Measurements from ENCODE around the gene CIRBP.
A peak's percentile ranks its signal among the peaks of the same experiment; 100 is the strongest.

CIRBP gene

GRCh38 chr19:1278074-1278473 lies 8.9 kb downstream of the CIRBP start:
- H3K36me3 ChIP-seq (ENCODE audit: control insufficient read depth in 1 of 2, insufficient read depth in 2 of 2, low read length in 2 of 2): peaks cover 30% of the 10 kb centered on the region in 2 experiments
- no peak overlapping the region for H3K23ac ChIP-seq (ENCODE audit: low read length)

GRCh38 chr19:1278713-1279660 lies 9.9 kb downstream of the CIRBP start:
- Histone ChIP-seq H3K36me3 (ENCODE audit: control insufficient read depth in 1 of 2, insufficient read depth in 2 of 2, low read length in 2 of 2) (peaks cover 21% of the 10 kb centered on the region in 2 experiments), H2BK12ac (ENCODE audit: low read length) (no peak overlapping the region), H3K9me3 (ENCODE audit: insufficient read depth, low read depth, low read length) (no peaks in the 10 kb centered on the region), H2AK5ac (ENCODE audit: low read length) (no peak overlapping the region), H3K4me1 (ENCODE audit: control insufficient read depth in 1 of 2, insufficient read depth in 2 of 2, low read length in 2 of 2) (peaks cover 17% of the 10 kb centered on the region in 2 experiments), H3K4me2 (ENCODE audit: low read length) (no peak overlapping the region), H3K27me3 (ENCODE audit: insufficient read depth, low read length) (no peaks in the 10 kb centered on the region), H4K91ac (ENCODE audit: low read depth, low read length) (no peak overlapping the region), H4K8ac (ENCODE audit: low read depth, low read length) (no peak overlapping the region), H2BK5ac (ENCODE audit: low read depth, low read length, poor library complexity) (no peak overlapping the region), H2BK120ac (ENCODE audit: insufficient read depth, low read length, poor library complexity) (no peak overlapping the region), H3K9ac (ENCODE audit: low read length) (no peak overlapping the region), H3K79me2 (ENCODE audit: control insufficient read depth, insufficient read depth, low read length, poor library complexity) (peaks cover 10% of the 10 kb centered on the region), H2AFZ (ENCODE audit: insufficient read depth, low read length, poor library complexity) (no peak overlapping the region), H3K27ac (ENCODE audit: low read depth, low read length) (no peak overlapping the region), H3K14ac (ENCODE audit: low read length) (no peak overlapping the region), H3K79me1 (ENCODE audit: low read length) (peaks cover 12% of the 10 kb centered on the region), H3K4ac (ENCODE audit: low read depth, low read length) (no peak overlapping the region), H4K12ac (ENCODE audit: low read depth, low read length) (no peak overlapping the region), H3K23ac (ENCODE audit: low read length) (no peak overlapping the region), H3K4me3 (ENCODE audit: low read depth, low read length) (peak overlapping the region; percentile 18), H3K18ac (ENCODE audit: low read length) (no peak overlapping the region)
- WGBS (ENCODE audit: extremely low coverage, insufficient coverage, insufficient read length): no CpG with 5 or more reads among the region's 25 CpGs
- DNase-seq: no peak

More at GRCh38 chr19:1278074-1278473, 8.9 kb downstream of the CIRBP start:
- Histone ChIP-seq H2BK12ac (ENCODE audit: low read length) (no peak overlapping the region), H4K8ac (ENCODE audit: low read depth, low read length) (no peak overlapping the region), H2BK120ac (ENCODE audit: insufficient read depth, low read length, poor library complexity) (no peak overlapping the region), H3K9me3 (ENCODE audit: insufficient read depth, low read depth, low read length) (no peaks in the 10 kb centered on the region), H3K4ac (ENCODE audit: low read depth, low read length) (no peak overlapping the region), H3K4me3 (ENCODE audit: low read depth, low read length) (no peak overlapping the region), H3K4me1 (ENCODE audit: control insufficient read depth in 1 of 2, insufficient read depth in 2 of 2, low read length in 2 of 2) (peaks cover 17 to 18% of the 10 kb centered on the region in 2 experiments), H3K18ac (ENCODE audit: low read length) (no peak overlapping the region), H4K91ac (ENCODE audit: low read depth, low read length) (no peak overlapping the region), H3K27ac (ENCODE audit: low read depth, low read length) (no peak overlapping the region), H3K79me2 (ENCODE audit: control insufficient read depth, insufficient read depth, low read length, poor library complexity) (peaks cover 10% of the 10 kb centered on the region), H3K27me3 (ENCODE audit: insufficient read depth, low read length) (no peaks in the 10 kb centered on the region), H2BK5ac (ENCODE audit: low read depth, low read length, poor library complexity) (no peak overlapping the region), H2AK5ac (ENCODE audit: low read length) (no peak overlapping the region), H3K9ac (ENCODE audit: low read length) (no peak overlapping the region), H2AFZ (ENCODE audit: insufficient read depth, low read length, poor library complexity) (no peak overlapping the region), H3K14ac (ENCODE audit: low read length) (no peak overlapping the region), H4K12ac (ENCODE audit: low read depth, low read length) (no peak overlapping the region), H3K4me2 (ENCODE audit: low read length) (no peak overlapping the region), H3K79me1 (ENCODE audit: low read length) (peaks cover 12% of the 10 kb centered on the region)
- DNase-seq: no peak
- WGBS (ENCODE audit: extremely low coverage, insufficient coverage, insufficient read length): no CpG with 5 or more reads among the region's 12 CpGs

- no peak overlapping the region for H3K27ac ChIP-seq (ENCODE audit: low read depth, low read length)
- H3K4ac ChIP-seq (ENCODE audit: low read depth, low read length): no peak overlapping the region
- no peak overlapping the region for H4K91ac ChIP-seq (ENCODE audit: low read depth, low read length)
- H3K4me1 ChIP-seq (ENCODE audit: control insufficient read depth in 1 of 2, insufficient read depth in 2 of 2, low read length in 2 of 2): peaks cover 8 to 12% of the 10 kb centered on the region in 2 experiments
- H3K27me3 ChIP-seq (ENCODE audit: insufficient read depth, low read length): no peaks in the 10 kb centered on the region
- no peak overlapping the region for H4K8ac ChIP-seq (ENCODE audit: low read depth, low read length)
- H3K36me3 ChIP-seq (ENCODE audit: control insufficient read depth in 1 of 2, insufficient read depth in 2 of 2, low read length in 2 of 2): peaks cover 12% of the 10 kb centered on the region in 2 experiments
- H3K18ac ChIP-seq (ENCODE audit: low read length): no peak overlapping the region
- peak; percentile 76 to 91 for DNase-seq
- H3K9me3 ChIP-seq (ENCODE audit: insufficient read depth, low read depth, low read length): no peaks in the 10 kb centered on the region
- no peak overlapping the region for H3K4me2 ChIP-seq (ENCODE audit: low read length)
- no peak overlapping the region for H3K14ac ChIP-seq (ENCODE audit: low read length)
- no peak overlapping the region for H2BK120ac ChIP-seq (ENCODE audit: insufficient read depth, low read length, poor library complexity)
- WGBS (ENCODE audit: extremely low coverage, insufficient coverage, insufficient read length): no CpG with 5 or more reads among the region's 10 CpGs
- no peak overlapping the region for H2BK12ac ChIP-seq (ENCODE audit: low read length)
- no peak overlapping the region for H3K23ac ChIP-seq (ENCODE audit: low read length)
- no peak overlapping the region for H4K12ac ChIP-seq (ENCODE audit: low read depth, low read length)
- no peak overlapping the region for H2AK5ac ChIP-seq (ENCODE audit: low read length)
- H3K4me3 ChIP-seq (ENCODE audit: low read depth, low read length): no peak overlapping the region
- no peak overlapping the region for H3K9ac ChIP-seq (ENCODE audit: low read length)
- peaks cover 11% of the 10 kb centered on the region for H3K79me1 ChIP-seq (ENCODE audit: low read length)
- H2AFZ ChIP-seq (ENCODE audit: insufficient read depth, low read length, poor library complexity): no peak overlapping the region
- peaks cover 9% of the 10 kb centered on the region for H3K79me2 ChIP-seq (ENCODE audit: control insufficient read depth, insufficient read depth, low read length, poor library complexity)
- H2BK5ac ChIP-seq (ENCODE audit: low read depth, low read length, poor library complexity): no peak overlapping the region
Observed at GRCh38 chr19:1279782-1280341, 10.7 kb downstream of the CIRBP start.

GRCh38 chr19:1280636-1281568 lies 11.8 kb downstream of the CIRBP start:
- H3K9me3 ChIP-seq (ENCODE audit: insufficient read depth, low read depth, low read length): no peaks in the 10 kb centered on the region
- no peak overlapping the region for H3K18ac ChIP-seq (ENCODE audit: low read length)
- no peak overlapping the region for H2BK12ac ChIP-seq (ENCODE audit: low read length)
- no peak overlapping the region for H4K8ac ChIP-seq (ENCODE audit: low read depth, low read length)
- no peak overlapping the region for H3K4me2 ChIP-seq (ENCODE audit: low read length)
- H3K27me3 ChIP-seq (ENCODE audit: insufficient read depth, low read length): peaks cover under 1% of the 10 kb centered on the region
- no peak overlapping the region for H4K91ac ChIP-seq (ENCODE audit: low read depth, low read length)
- H4K12ac ChIP-seq (ENCODE audit: low read depth, low read length): no peak overlapping the region
- H2AK5ac ChIP-seq (ENCODE audit: low read length): no peak overlapping the region
- H3K4me3 ChIP-seq (ENCODE audit: low read depth, low read length): no peak overlapping the region
- H2BK5ac ChIP-seq (ENCODE audit: low read depth, low read length, poor library complexity): no peak overlapping the region
- H2AFZ ChIP-seq (ENCODE audit: insufficient read depth, low read length, poor library complexity): no peak overlapping the region
- peaks cover 7 to 10% of the 10 kb centered on the region in 2 experiments for H3K4me1 ChIP-seq (ENCODE audit: control insufficient read depth in 1 of 2, insufficient read depth in 2 of 2, low read length in 2 of 2)
- peaks cover 10% of the 10 kb centered on the region in 2 experiments for H3K36me3 ChIP-seq (ENCODE audit: control insufficient read depth in 1 of 2, insufficient read depth in 2 of 2, low read length in 2 of 2)
- H3K27ac ChIP-seq (ENCODE audit: low read depth, low read length): no peak overlapping the region
- whole genome bisulfite sequencing (ENCODE audit: extremely low coverage, insufficient coverage, insufficient read length): no CpG with 5 or more reads among the region's 53 CpGs
- H3K79me2 ChIP-seq (ENCODE audit: control insufficient read depth, insufficient read depth, low read length, poor library complexity): peaks cover 3% of the 10 kb centered on the region
- peaks cover 4% of the 10 kb centered on the region for H3K79me1 ChIP-seq (ENCODE audit: low read length)
- DNase-seq: no peak
- H3K4ac ChIP-seq (ENCODE audit: low read depth, low read length): no peak overlapping the region
- H3K14ac ChIP-seq (ENCODE audit: low read length): no peak overlapping the region
- no peak overlapping the region for H3K9ac ChIP-seq (ENCODE audit: low read length)
- no peak overlapping the region for H3K23ac ChIP-seq (ENCODE audit: low read length)
- no peak overlapping the region for H2BK120ac ChIP-seq (ENCODE audit: insufficient read depth, low read length, poor library complexity)
